CD14-positive monocyte (primary cell): ENCODE data around the gene HEY2. TPM values are rescaled to one million over a fixed set of nuclear protein-coding genes. Genes with fewer than 3 reads are reported as not detected.

Experiments
- DNase-seq, 3 donors: peaks; one replicate each; pipeline ENCODE4 v3.0.0-alpha.2; 2011 to 2022
- H2AFZ ChIP-seq: 2 replicates; pipeline ENCODE4 v1.6.0; 2012; ENCODE audit warnings: mild to moderate bottlenecking, low read depth, low read length, inconsistent platforms; ENCODE audit not compliant: insufficient read depth, poor library complexity, severe bottlenecking
- H3K27ac ChIP-seq, 2 donors: 1 replicate in 1 of 2; 2 replicates in 1 of 2; pipeline ENCODE4 v1.5.1; 2012 to 2013; ENCODE audit warnings: low read length in 2 of 2, control low read depth in 1 of 2, inconsistent platforms in 1 of 2, low read depth in 1 of 2, mild to moderate bottlenecking in 1 of 2
- H3K27me3 ChIP-seq, 2 donors: one replicate each; pipeline versions ENCODE4 v1.6.0 to v1.6.1; 2011 to 2013; ENCODE audit warnings: low read length in 2 of 2; ENCODE audit not compliant: control insufficient read depth in 2 of 2, insufficient read depth in 2 of 2
- H3K36me3 ChIP-seq, 2 donors: replicated peaks in 1 of 2; 1 replicate in 1 of 2; 2 replicates in 1 of 2; pipeline versions ENCODE4 v1.5.1 to v1.6.1; 2012 to 2013; ENCODE audit warnings: low read length in 2 of 2, control low read depth in 1 of 2, inconsistent platforms in 1 of 2, mild to moderate bottlenecking in 1 of 2; ENCODE audit not compliant: insufficient read depth in 2 of 2, control insufficient read depth in 1 of 2
- H3K4me1 ChIP-seq, 2 donors: 1 replicate in 1 of 2; 2 replicates in 1 of 2; pipeline versions ENCODE4 v1.5.1 to v1.6.1; 2012 to 2013; ENCODE audit warnings: low read length in 2 of 2, control low read depth in 1 of 2, inconsistent platforms in 1 of 2, mild to moderate bottlenecking in 1 of 2, moderate library complexity in 1 of 2; ENCODE audit not compliant: insufficient read depth in 2 of 2, control insufficient read depth in 1 of 2
- H3K4me2 ChIP-seq: replicated peaks from 2 replicates; pipeline ENCODE3; 2012; ENCODE audit warnings: low read length, moderate library complexity, mild to moderate bottlenecking; ENCODE audit not compliant: poor library complexity, severe bottlenecking; ENCODE audit errors: extremely low read depth
- H3K4me3 ChIP-seq, 3 experiments: fragments of 200-600 bp in 1 of 3; sonication (generic) in 1 of 3; replicated peaks in 1 of 3; 1 replicate in 2 of 3; 2 replicates in 1 of 3; pipeline ENCODE4 v1.5.1; 2011 to 2013; ENCODE audit warnings: low read length in 3 of 3, mild to moderate bottlenecking in 3 of 3, control low read depth in 2 of 3, low read depth in 2 of 3, inconsistent platforms in 1 of 3, moderate library complexity in 1 of 3
- H3K79me2 ChIP-seq: 2 replicates; pipeline ENCODE4 v1.6.0; 2012; ENCODE audit warnings: mild to moderate bottlenecking, control low read depth, inconsistent platforms, low read length, moderate library complexity; ENCODE audit not compliant: insufficient read depth
- H3K9ac ChIP-seq: 2 replicates; pipeline ENCODE4 v1.6.0; 2017; ENCODE audit warnings: low read length, mild to moderate bottlenecking; ENCODE audit not compliant: insufficient read depth, poor library complexity, severe bottlenecking
- H3K9me3 ChIP-seq, 2 donors: replicated peaks in 1 of 2; 1 replicate in 1 of 2; 2 replicates in 1 of 2; pipeline versions ENCODE4 v1.5.1 to v1.6.1; 2012 to 2013; ENCODE audit warnings: low read length in 2 of 2, control low read depth in 1 of 2; ENCODE audit not compliant: control insufficient read depth in 1 of 2, insufficient read depth in 1 of 2
- H4K20me1 ChIP-seq: 2 replicates; pipeline ENCODE4 v1.6.0; 2012; ENCODE audit warnings: mild to moderate bottlenecking, low read length, control low read depth, moderate library complexity; ENCODE audit not compliant: insufficient read depth
- H3K27ac Mint-ChIP-seq, 7 donors: one replicate each; pipeline ENCODE4 v1.8.0; 2020; ENCODE audit warnings: mild to moderate bottlenecking in 7 of 7, mixed read lengths in 7 of 7, moderate library complexity in 6 of 7, inconsistent platforms in 2 of 7
- H3K27me3 Mint-ChIP-seq, 3 donors: one replicate each; pipeline ENCODE4 v1.8.0; 2021 to 2022; ENCODE audit warnings: low read depth in 3 of 3, mild to moderate bottlenecking in 3 of 3, mixed read lengths in 3 of 3, moderate library complexity in 3 of 3, inconsistent platforms in 1 of 3
- H3K36me3 Mint-ChIP-seq, 2 donors: one replicate each; pipeline ENCODE4 v1.8.0; 2020; ENCODE audit warnings: mixed read lengths in 2 of 2, inconsistent platforms in 1 of 2, mild to moderate bottlenecking in 1 of 2
- H3K4me1 Mint-ChIP-seq: one replicate; pipeline ENCODE4 v1.8.0; 2020; ENCODE audit warnings: mild to moderate bottlenecking, mixed read lengths
- H3K4me3 Mint-ChIP-seq, 2 donors: one replicate each; pipeline ENCODE4 v1.8.0; 2020; ENCODE audit warnings: mild to moderate bottlenecking in 2 of 2, mixed read lengths in 2 of 2, moderate library complexity in 1 of 2
- H3K9me3 Mint-ChIP-seq, 7 donors: one replicate each; pipeline ENCODE4 v1.8.0; 2020 to 2022; ENCODE audit warnings: mixed read lengths in 7 of 7, mild to moderate bottlenecking in 6 of 7, moderate library complexity in 6 of 7, inconsistent platforms in 2 of 7
- CTCF ChIP-seq: fragments of 200-600 bp; IDR thresholded peaks from one replicate; pipeline ENCODE4 v1.8.0; 2022; ENCODE audit warnings: antibody characterized with exemption, mild to moderate bottlenecking
- WGBS: methylation state at CpG from one replicate; pipeline ENCODE4 v1.1.5; 2013; ENCODE audit warnings: missing lambda C conversion rate; ENCODE audit not compliant: insufficient coverage; 5-methylcytosine and 5-hydroxymethylcytosine counted together
- intact Hi-C, 2 donors: fragments of 100-400 bp; cut with micrococcal nuclease; formaldehyde crosslinking; loops; one replicate each; pipeline versions ENCODE4 v1.15.0 to v1.15.1; 2023
- polyA plus RNA-seq, 3 donors: library from polyadenylated mRNA; depleted of rRNA in 1 of 3; unstranded in 2 of 3; stranded (reverse) in 1 of 3; fragments of 300-500 nt in 2 of 3; fragments of >200 nt in 1 of 3; fragmentation: Illumina TruSeq in 2 of 3; gene quantifications; 1 replicate in 2 of 3; 2 replicates in 1 of 3; pipeline ENCODE4 v1.2.3, GENCODE V29; 2012 to 2021

The HEY2 gene
- polyA plus RNA-seq, 3 donors: not detected

- Histone ChIP-seq H3K27ac (no peak overlapping the region), H3K4me1 (no peaks in the 10 kb centered on the region), H3K9ac (no peak overlapping the region), H3K4me2 (no peak overlapping the region), H2AFZ (no peak overlapping the region), H3K4me3 (no peak overlapping the region), H3K36me3 (no peaks in the 10 kb centered on the region), H4K20me1 (no peaks in the 10 kb centered on the region), H3K79me2 (no peaks in the 10 kb centered on the region), H3K9me3 (no peaks in the 10 kb centered on the region), H3K27me3 (peaks cover 10 to 17% of the 10 kb centered on the region in 2 donors)
- intact Hi-C loops: no loop called here
- Mint-ChIP-seq H3K9me3 (peaks cover 0 to 2% (median 0%) of the 10 kb centered on the region in 7 donors), H3K27ac (no peak overlapping the region), H3K4me1 (no peaks in the 10 kb centered on the region), H3K36me3 (no peaks in the 10 kb centered on the region), H3K4me3 (no peak overlapping the region), H3K27me3 (peaks cover 8 to 22% (median 16%) of the 10 kb centered on the region in 3 donors)
- no peak for DNase-seq
- no peak for TF ChIP-seq CTCF
- WGBS: no CpG with 5 or more reads among the region's 2 CpGs
Observed at GRCh38 chr6:125729983-125730382, 19.4 kb upstream of the HEY2 start.

- Mint-ChIP-seq H3K27ac (no peak overlapping the region), H3K27me3 (peaks cover 8 to 19% (median 12%) of the 10 kb centered on the region in 3 donors), H3K9me3 (peaks cover 0 to 2% (median 0%) of the 10 kb centered on the region in 7 donors), H3K36me3 (no peaks in the 10 kb centered on the region), H3K4me3 (no peak overlapping the region), H3K4me1 (no peaks in the 10 kb centered on the region)
- peaks cover 12 to 17% of the 10 kb centered on the region in 2 donors for H3K27me3 ChIP-seq
- H3K79me2 ChIP-seq: no peaks in the 10 kb centered on the region
- DNase-seq: no peak
- H3K4me1 ChIP-seq: no peaks in the 10 kb centered on the region
- no peak overlapping the region for H2AFZ ChIP-seq
- H3K9me3 ChIP-seq: no peaks in the 10 kb centered on the region
- H3K9ac ChIP-seq: no peak overlapping the region
- no peaks in the 10 kb centered on the region for H3K36me3 ChIP-seq
- H3K27ac ChIP-seq: no peak overlapping the region
- no peak overlapping the region for H3K4me3 ChIP-seq
- no peak overlapping the region for H3K4me2 ChIP-seq
- intact Hi-C loops: no loop called here
- H4K20me1 ChIP-seq: no peaks in the 10 kb centered on the region
- no peak for TF ChIP-seq CTCF
Observed at GRCh38 chr6:125732398-125732797, 17.0 kb upstream of the HEY2 start.
